HG02938 (cell line): Measurements from ENCODE around the gene ATP11C.
"Not testable (repeated sequence)": the region's sequence is repeated elsewhere in the genome, so short reads cannot be mapped to it uniquely, and the experiment has no call there.

Source experiments
- ATAC-seq: cut with Tn5 transposase; IDR thresholded peaks from one replicate; pipeline ENCODE4 v1.9.1; 2021; ENCODE audit warnings: mild to moderate bottlenecking, moderate library complexity; ENCODE audit not compliant: unreplicated experiment

Gene ATP11C

GRCh38 chrX:139738581-139738980, 194.3 kb downstream of the ATP11C start:
- ATAC-seq, result no peak

- ATAC-seq, result no peak
Observed at GRCh38 chrX:139736151-139736550, 196.7 kb downstream of the ATP11C start.

- ATAC-seq, result no peak
Observed at GRCh38 chrX:139734996-139735395, 197.9 kb downstream of the ATP11C start.

- peak; percentile 94 for ATAC-seq
Observed at GRCh38 chrX:139725720-139726119, 207.1 kb downstream of the ATP11C start.

GRCh38 chrX:139724626-139725025, 208.2 kb downstream of the ATP11C start:
- no peak for ATAC-seq

- ATAC-seq, result no peak
Observed at GRCh38 chrX:139720979-139721378, 211.9 kb downstream of the ATP11C start.

- no peak for ATAC-seq
Observed at GRCh38 chrX:139720136-139720535, 212.7 kb downstream of the ATP11C start.

- no peak for ATAC-seq
Observed at GRCh38 chrX:139708067-139708466, 224.8 kb downstream of the ATP11C start, which contains the start of gene MCF2. MCF2 (minus strand) TSS chrX:139708167; CDS start chrX:139651744, 56,423 bp downstream.

GRCh38 chrX:139702658-139703057, 230.2 kb downstream of the ATP11C start:
- ATAC-seq, result no peak

GRCh38 chrX:139692908-139693307, 239.9 kb downstream of the ATP11C start:
- no peak for ATAC-seq

GRCh38 chrX:139692506-139692849, 240.4 kb downstream of the ATP11C start:
- ATAC-seq, result no peak

GRCh38 chrX:139691843-139692505, 240.9 kb downstream of the ATP11C start:
- ATAC-seq, result no peak

GRCh38 chrX:139691493-139691842, 241.4 kb downstream of the ATP11C start:
- no peak for ATAC-seq

- ATAC-seq, result not testable (repeated sequence)
Observed at GRCh38 chrX:139685175-139685574, 247.7 kb downstream of the ATP11C start.

GRCh38 chrX:139680356-139680755, 252.5 kb downstream of the ATP11C start:
- ATAC-seq, result no peak
